B cell (primary cell): ENCODE measurements around the gene RAI1.

ENCODE experiments used
- EZH2 ChIP-seq: IDR thresholded peaks from 2 replicates; pipeline ENCODE4 v1.6.1; 2012; ENCODE audit warnings: borderline replicate concordance, low read depth, mild to moderate bottlenecking, moderate library complexity, low read length; ENCODE audit not compliant: insufficient read depth, poor library complexity, severe bottlenecking
- TF ChIP-seq, protein P1 (sequence below): fragments of 200-600 bp; IDR thresholded peaks from one replicate; pipeline ENCODE4 v1.8.0; 2022; ENCODE audit warnings: antibody characterized with exemption, mild to moderate bottlenecking

DNA sequence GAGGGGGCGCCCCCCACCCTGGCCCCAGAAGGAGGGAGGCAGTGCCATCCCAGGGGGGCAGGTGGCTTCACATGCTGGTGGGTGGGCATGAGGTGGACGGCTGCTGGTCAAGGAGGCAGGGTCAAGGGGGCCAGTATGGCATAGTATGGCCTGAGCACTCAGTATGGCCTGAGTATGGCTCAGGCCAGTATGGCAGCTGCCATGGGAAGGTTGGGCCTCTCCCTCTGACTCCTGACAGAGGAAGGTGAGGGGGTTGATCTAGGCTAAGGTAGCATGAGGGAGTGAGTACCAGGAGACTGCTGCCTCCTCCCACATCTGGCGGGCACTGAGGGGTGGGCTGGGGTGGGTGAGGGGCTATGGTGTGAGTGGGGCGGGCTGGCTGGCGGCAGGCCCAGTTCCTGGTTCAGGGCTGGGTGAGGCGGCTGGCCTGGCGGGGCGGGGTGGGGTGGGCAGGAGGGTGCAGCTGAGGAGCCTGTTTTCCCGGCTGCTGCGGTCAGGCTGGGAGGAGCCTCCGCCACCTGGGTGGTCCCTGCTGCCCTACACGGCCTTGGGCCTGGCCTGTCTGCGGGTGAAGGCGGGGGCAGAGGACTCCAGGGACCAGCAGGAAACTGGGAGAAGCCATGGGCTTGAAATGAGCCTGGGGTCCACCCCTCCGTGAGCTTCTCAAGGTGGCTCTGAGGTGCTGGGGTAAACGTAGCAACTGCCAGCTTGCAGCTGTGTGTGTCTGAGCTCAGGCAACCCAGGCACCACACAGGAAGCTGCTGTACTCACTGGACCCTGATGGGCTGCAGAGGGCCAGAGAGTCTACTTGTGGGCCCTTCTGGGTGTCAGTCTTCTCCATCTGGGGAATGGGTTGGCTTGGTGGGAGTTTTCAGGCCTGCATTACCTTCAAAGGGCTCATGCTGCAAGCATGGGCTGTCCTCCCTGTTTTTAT, 57.0 kb downstream of the RAI1 start:
- TF ChIP-seq, protein P1, sequence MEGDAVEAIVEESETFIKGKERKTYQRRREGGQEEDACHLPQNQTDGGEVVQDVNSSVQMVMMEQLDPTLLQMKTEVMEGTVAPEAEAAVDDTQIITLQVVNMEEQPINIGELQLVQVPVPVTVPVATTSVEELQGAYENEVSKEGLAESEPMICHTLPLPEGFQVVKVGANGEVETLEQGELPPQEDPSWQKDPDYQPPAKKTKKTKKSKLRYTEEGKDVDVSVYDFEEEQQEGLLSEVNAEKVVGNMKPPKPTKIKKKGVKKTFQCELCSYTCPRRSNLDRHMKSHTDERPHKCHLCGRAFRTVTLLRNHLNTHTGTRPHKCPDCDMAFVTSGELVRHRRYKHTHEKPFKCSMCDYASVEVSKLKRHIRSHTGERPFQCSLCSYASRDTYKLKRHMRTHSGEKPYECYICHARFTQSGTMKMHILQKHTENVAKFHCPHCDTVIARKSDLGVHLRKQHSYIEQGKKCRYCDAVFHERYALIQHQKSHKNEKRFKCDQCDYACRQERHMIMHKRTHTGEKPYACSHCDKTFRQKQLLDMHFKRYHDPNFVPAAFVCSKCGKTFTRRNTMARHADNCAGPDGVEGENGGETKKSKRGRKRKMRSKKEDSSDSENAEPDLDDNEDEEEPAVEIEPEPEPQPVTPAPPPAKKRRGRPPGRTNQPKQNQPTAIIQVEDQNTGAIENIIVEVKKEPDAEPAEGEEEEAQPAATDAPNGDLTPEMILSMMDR: no peak
- no peak for TF ChIP-seq EZH2
